ENCODE data around the gene TYMP. TPM values are rescaled to one million over a fixed set of nuclear protein-coding genes. Genes with fewer than 3 reads are reported as not detected.

TYMP gene
- total and polyA plus RNA-seq, 2 donors (not counting 3 experiments of a cell fraction or from before 2014, with no cell fraction given): 2.0 to 2.4 TPM

- intact Hi-C loops (cut with micrococcal nuclease): no loop called here
- no peak for DNase-seq (ENCODE audit: low read depth, low spot score)
- no peak for TF ChIP-seq JUN (IDR thresholded peaks at IDR 0.05; ENCODE audit: borderline replicate concordance, insufficient read depth, insufficient read length, low read depth)
- TF ChIP-seq, protein P1, sequence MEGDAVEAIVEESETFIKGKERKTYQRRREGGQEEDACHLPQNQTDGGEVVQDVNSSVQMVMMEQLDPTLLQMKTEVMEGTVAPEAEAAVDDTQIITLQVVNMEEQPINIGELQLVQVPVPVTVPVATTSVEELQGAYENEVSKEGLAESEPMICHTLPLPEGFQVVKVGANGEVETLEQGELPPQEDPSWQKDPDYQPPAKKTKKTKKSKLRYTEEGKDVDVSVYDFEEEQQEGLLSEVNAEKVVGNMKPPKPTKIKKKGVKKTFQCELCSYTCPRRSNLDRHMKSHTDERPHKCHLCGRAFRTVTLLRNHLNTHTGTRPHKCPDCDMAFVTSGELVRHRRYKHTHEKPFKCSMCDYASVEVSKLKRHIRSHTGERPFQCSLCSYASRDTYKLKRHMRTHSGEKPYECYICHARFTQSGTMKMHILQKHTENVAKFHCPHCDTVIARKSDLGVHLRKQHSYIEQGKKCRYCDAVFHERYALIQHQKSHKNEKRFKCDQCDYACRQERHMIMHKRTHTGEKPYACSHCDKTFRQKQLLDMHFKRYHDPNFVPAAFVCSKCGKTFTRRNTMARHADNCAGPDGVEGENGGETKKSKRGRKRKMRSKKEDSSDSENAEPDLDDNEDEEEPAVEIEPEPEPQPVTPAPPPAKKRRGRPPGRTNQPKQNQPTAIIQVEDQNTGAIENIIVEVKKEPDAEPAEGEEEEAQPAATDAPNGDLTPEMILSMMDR (IDR thresholded peaks at IDR 0.05; ENCODE audit: extremely low read depth in 1 of 2, insufficient read depth in 1 of 2, low read depth in 1 of 2, low read length in 2 of 2): no peak
- no peak for TF ChIP-seq EZH2 (IDR thresholded peaks at IDR 0.05; ENCODE audit: borderline replicate concordance, low read depth, low read length, severe bottlenecking)
- no peak for TF ChIP-seq MAX (IDR thresholded peaks at IDR 0.05; ENCODE audit: insufficient read depth, insufficient read length)
- TF ChIP-seq POLR2A (IDR thresholded peaks at IDR 0.05; ENCODE audit: low read depth, low read length): no peak
- no peak for TF ChIP-seq FOS (IDR thresholded peaks at IDR 0.05; ENCODE audit: borderline replicate concordance, insufficient read depth, low read length)
- no peak for TF ChIP-seq GATA2 (IDR thresholded peaks at IDR 0.05; ENCODE audit: insufficient read depth, insufficient read length, low read depth, low read length)
- no peak for TF ChIP-seq MYC (IDR thresholded peaks at IDR 0.05; ENCODE audit: low read depth, low read length)
- TF ChIP-seq POLR2AphosphoS5 (IDR thresholded peaks at IDR 0.05; ENCODE audit: insufficient read depth, low read depth, low read length): no peak
- CTCF ChIA-PET: interaction anchor here (0.9 to 1.2 kb wide), 2 partner anchors 101 to 120 kb away, joined by 4 to 5 read pairs; no protein-coding TSS in a partner anchor
- H3K9ac ChIP-seq (replicated peaks; ENCODE audit: extremely low read depth, insufficient read depth, low read length): no peak overlapping the region
- H3K27me3 ChIP-seq (ENCODE audit: control insufficient read depth in 2 of 2, insufficient read depth in 2 of 2, low read length in 2 of 2): no peaks in the 10 kb centered on the region
- no peak for FAIRE-seq
- no peak overlapping the region for H3K4me2 ChIP-seq (ENCODE audit: insufficient read depth, low read length)
- no peaks in the 10 kb centered on the region for H3K79me2 ChIP-seq (ENCODE audit: control insufficient read depth, insufficient read depth, low read length)
- no TSS peak for BruUV-seq (replicated peaks)
- no peak overlapping the region for H3K4me3 ChIP-seq (replicated peaks in 1 of 3; ENCODE audit: insufficient read depth in 1 of 3, low read depth in 1 of 3, low read length in 3 of 3)
- no peaks in the 10 kb centered on the region for H3K9me3 ChIP-seq (replicated peaks; ENCODE audit: control insufficient read depth, insufficient read depth, low read length)
- no peaks in the 10 kb centered on the region for H3K4me1 ChIP-seq (ENCODE audit: control insufficient read depth, extremely low read depth, insufficient read depth, low read length)
- dilution Hi-C loops (cut with MboI; ENCODE audit: extremely low pct_ligation_motif_present, low sequenced_read_pairs): no loop called here
- POLR2A ChIA-PET: interaction anchor here (0.6 kb wide), 1 partner anchor 22 kb away, joined by 5 read pairs; no protein-coding TSS in a partner anchor
- H3K27ac ChIP-seq (ENCODE audit: insufficient read depth, low read depth, low read length): no peak overlapping the region
- no peaks in the 10 kb centered on the region for H4K20me1 ChIP-seq (replicated peaks; ENCODE audit: control insufficient read depth, extremely low read depth, insufficient read depth, low read length)
- no peak overlapping the region for H2AFZ ChIP-seq (ENCODE audit: low read depth, low read length)
- H3K9me1 ChIP-seq (replicated peaks; ENCODE audit: control insufficient read depth, extremely low read depth, insufficient read depth, low read length): no peaks in the 10 kb centered on the region
- H3K36me3 ChIP-seq (ENCODE audit: control insufficient read depth in 2 of 2, extremely low read depth in 1 of 2, insufficient read depth in 2 of 2, low read length in 2 of 2): peaks cover 5 to 20% of the 10 kb centered on the region in 2 experiments
Observed at GRCh38 chr22:50500452-50500851, 29.4 kb downstream of the TYMP start.

Data from endothelial cell of umbilical vein (primary cell).